NCI-H2081 treated with DMSO at 0.1 percent for 48 hours (cell line): ENCODE measurements around the gene THOC7.
A peak's percentile ranks its signal among the peaks of the same experiment; 100 is the strongest.

Experiments used
- DNase-seq: peaks from one replicate; lab custom pipeline; 2025; lab: John Stamatoyannopoulos, UW

Gene THOC7

DNA sequence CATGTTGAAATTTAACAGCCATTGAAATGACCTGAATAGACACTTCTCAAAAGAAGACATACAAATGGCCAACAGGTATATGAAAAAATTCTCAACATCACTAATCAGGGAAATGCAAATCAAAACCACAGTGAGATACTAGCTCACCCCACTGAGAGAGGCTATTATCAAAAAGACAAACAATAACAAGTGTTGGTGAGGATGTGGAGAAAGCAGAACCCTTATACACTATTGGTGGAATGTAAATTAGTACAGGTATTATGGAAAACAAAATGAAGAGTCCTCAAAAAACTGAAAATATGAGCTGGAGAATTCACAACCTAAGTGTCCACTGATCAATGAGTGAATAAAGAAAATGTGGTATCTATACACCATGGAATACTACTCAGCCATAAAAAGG lies 21.5 kb downstream of the THOC7 start:
- no peak for DNase-seq

DNA sequence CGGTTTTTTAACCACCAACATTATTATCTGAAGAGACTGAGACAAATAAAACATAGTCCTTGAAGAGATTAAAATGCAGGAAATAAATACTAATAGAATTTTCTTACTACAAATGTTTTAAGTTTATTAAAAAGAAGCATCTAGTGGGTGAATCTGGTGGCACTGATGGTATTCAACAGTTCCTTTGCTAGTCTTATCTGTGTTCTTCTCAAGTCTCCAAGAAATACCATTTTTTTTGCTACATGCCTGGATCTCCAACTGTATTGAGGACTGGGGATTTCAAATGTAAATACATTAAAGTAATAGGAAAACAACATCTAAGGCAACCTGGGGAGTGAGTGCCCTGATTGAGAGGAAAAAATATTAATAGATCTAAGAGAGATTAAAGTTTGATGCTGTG lies 21.9 kb downstream of the THOC7 start:
- DNase-seq = no peak

DNA sequence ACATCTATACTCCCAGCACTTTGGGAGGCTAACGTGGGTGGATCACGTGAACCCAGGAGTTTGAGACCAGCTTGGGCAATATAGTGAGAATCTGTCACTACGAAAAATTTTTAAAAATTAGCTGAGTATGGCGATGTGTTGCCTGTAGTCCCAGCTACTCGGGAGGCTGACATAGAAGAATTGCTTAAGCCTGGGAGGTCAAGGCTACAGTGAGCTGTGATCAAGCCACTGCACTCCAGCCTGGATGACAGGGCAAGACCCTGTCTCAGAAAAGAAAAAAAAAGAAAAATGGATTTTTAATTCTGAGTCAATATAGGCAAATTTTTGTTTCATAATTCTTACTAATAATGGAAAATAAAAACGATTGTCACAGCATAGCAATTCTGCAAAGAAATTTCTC lies 31.2 kb downstream of the THOC7 start:
- no peak for DNase-seq

DNA sequence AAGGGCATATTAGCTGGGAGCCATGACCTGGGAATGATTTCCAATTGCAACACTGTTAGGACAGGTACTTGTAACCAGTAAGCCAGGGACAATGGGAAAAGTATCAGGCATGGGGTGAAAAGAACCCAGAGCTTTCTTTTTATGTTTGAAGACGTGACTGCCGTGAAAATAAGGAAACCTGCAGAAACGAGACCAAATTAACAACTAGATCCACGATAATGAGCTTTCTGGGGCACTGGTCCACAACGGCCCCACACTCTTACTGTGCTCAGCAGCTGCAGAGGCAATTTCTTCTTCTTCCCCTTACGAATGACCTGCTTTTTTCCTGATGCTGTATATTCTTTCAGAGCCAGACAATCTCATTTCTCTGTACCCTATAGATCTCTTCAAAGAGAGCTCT lies 33.1 kb downstream of the THOC7 start:
- no peak for DNase-seq

DNA sequence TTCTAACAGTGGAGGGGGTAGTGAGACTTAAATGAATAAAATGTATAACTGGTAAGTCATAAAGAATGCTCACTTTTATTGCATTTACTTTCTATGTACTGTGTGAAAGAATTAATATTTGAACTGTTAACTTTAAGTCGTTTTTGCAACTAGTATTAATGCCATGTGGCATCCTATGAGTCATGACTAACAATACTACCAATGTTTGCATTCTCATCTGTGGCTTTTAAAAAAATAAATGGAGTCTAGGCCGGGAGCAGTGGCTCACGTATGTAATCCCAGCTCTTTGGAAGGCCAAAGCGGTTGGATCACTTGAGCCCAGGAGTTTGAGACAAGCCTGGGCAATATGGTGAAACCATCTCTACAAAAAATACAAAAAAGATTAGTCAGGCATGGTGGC lies 39.3 kb downstream of the THOC7 start:
- no peak for DNase-seq

DNA sequence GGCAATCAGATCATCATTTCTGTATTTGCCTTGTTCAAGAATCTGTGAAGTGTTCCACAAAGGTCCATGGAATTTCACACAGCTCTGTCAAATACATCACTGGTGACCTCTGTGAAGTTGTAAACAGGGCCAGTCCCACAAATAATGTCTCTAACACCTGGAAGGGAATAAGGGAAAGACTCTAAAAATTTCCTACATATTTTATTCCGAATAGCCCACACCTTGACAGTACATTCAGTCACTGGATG lies 44.5 kb downstream of the THOC7 start, which contains the start of gene C3orf49:
TSS of gene C3orf49 (plus strand) at position 149 of the 248 bp plus-strand sequence. CDS start 173 bp downstream, outside the sequence.
- no peak for DNase-seq

DNA sequence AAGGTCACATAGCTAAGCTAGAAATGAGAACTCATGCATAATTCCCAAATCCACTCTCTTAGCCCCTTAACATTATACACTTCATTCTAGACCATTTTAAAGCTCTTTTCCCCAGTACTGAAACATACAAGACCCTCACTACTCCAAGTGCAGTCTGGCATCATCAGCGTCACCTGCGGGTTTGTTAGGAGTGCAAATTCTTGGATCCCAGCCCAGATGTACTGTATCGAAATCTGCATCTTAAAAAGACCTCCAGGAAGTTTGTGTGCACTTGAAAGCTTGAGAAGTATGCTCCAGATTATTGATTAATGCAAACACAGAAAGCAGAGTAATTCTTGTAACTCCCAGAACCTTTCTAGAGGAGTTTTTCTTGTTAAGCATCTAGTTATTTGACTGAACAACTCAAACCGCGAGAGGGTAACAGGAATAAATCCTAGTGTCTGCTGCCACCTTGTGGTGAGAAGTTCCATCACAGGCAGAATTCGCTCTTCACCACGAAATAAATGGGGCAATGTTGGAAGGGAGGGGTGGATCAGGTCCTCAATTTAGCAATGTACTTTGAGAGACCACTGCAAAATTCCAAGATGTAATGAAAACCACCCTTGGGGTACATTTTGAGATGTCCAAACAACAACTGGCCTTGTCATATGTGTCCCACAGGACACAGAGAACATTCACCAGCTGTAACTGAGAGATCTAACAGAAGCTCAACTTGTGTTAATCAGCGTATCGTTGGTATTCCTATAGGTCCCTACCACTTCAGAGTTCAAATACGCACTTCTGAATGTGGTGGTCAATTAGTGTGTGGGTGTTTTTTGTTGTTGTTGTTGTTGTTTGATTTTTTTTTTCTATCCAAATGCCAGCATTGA lies 45.1 kb downstream of the THOC7 start:
- DNase-seq = peak; percentile 5

DNA sequence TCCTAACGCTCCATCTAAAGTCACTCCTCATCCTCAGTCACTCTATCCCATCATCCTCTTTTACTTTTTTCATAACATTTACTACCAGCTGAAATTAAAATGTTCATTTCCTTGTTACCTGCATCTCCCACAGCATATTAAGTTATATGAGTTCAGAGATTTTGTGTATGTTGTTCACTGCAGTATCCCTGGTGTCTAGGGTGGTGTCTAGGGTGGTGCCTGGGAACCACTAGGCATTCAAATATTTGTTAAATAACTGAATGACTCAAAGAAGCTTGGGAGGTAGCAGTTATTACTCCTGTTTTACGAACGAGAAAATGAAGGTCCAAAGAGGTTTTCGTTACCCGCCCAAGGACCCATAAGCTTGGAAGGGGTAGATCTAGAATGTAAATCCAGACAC lies 46.4 kb downstream of the THOC7 start:
- no peak for DNase-seq

DNA sequence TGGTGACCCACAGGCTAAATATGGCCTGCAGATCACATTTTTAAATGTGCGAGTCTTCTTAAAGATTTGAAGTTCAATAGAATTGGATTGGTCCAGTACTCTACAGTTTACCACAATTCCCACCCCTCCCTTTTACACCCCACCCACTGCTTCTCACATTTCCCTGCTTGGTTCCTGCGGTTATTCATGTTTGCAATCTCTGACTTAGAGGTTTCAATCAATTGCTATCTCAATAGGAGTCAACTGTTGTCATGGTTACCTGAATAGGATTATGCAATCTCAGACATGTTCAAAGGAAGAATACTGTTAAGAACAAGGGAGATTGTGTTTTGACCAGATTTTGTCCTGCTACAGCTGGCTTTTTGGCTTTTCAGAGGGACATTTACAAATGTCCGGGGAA lies 49.4 kb downstream of the THOC7 start:
- DNase-seq = no peak

DNA sequence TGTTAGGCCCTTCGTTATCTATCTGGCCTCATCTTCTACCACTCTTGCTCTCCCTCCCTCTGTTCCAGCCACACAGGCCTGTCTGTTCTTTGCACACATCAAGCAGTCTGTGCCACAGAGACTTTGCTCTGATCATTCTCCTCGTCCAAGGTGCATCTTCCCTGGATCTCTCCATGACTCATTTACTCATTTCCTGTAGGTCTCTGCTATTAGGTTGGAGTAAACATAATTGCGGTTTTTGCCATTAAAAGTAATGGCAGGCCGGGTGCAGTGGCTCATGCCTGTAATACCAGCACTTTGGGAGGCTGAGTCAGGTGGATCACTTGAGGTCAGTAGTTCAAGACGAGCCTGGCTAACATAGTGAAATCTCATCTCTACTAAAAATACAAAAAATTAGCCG lies 54.0 kb downstream of the THOC7 start:
- DNase-seq = no peak

DNA sequence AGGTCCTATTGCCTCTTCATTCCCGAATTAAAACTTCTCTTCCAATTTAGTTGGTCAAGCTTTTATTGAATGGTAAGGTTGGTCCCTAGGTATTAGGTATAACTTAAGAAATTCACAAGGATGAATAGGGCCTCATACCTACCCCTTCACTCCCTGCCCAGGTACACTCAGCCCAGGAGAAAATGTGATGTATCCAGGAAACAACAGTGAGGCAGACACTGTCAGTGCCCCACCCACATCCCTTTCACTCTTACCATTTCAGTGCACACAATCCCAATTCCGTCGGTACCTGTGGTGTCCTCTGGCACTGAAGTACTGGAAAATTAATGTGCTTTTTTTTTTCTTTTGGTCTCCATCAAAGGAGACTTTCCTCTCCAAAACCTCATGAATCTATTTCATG lies 55.0 kb downstream of the THOC7 start:
- no peak for DNase-seq

DNA sequence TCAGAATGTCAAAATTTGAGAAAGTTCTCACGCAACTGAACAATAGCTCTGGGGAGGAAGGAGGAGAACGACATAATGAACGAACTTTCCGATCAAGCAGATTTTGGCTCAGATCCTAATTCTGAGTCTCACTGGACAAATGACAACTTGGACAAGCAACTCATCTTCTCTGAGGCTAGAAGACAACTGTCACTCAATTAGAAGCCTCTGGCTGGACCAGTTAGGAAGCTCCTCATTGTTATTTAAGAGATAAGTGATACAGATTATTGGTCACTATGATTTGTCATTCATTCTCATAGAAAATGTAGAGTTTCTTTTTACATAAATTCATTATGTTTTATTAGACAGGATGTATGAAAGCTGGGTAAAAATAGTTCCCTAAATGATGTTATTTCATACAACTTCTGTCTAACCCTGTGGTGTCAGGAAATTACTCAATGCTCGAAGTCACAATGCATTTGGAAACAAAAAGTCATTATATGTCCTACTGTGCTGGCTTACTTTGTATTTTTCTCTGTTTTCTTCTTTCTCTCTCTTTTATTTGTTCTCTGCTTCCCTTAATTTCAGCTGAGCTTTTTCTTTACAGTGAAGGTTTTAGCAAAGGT lies 55.5 kb downstream of the THOC7 start:
- no peak for DNase-seq

DNA sequence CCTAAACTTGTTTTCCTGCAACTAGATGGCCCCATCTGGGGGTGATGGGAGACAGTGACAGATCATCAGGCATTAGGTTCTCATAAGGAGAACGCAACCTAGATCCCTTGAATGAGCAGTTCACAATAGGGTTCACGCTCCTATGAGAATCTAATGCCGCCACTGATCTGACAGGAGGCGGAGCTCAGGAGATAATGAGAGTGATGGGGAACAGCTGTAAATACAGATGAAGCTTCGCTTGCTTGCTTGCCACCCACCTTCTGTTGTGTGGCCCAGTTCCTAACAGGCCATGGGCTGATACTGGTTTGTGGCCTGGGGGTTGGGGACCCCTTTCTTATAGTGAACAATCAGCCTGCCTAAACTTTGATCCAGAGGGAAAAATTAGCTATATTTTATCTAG lies 59.7 kb downstream of the THOC7 start:
- DNase-seq = no peak

DNA sequence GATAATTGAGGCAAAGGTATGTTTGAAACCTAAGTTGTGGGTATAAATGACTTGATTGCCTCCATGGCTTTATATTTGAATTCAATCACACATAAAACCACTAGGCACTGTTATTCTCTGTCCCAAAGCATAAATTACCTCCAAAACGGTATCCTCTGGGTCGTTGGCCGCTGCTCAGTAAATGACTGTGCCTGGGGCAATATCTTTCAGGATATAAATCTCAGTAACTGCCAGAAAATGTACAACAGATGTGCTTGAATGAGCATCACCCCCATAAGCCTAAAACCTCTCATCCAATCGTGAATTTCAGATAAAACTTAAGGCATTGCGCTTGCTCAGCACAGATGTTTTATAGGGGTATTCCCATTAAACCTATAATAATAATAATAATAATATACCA lies 63.5 kb downstream of the THOC7 start:
- DNase-seq = no peak

DNA sequence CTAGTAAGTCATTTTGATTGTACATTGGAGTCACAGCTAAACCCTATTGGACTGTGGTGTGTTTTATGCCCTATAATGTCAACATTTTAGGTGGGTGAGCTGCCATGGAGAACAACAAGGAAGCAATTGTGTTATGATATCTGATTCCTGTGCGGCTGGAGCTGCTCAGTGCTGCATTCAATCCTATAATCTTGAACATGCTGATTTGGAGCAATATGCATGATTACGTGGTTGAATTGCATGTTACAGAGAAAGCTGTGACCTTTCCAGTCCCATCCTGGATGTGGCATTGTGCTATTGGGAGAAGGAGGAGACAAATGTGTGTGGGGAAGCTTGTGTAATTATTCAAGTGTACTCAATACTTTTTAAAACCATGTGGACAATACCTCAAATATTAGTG lies 64.7 kb downstream of the THOC7 start:
- no peak for DNase-seq

DNA sequence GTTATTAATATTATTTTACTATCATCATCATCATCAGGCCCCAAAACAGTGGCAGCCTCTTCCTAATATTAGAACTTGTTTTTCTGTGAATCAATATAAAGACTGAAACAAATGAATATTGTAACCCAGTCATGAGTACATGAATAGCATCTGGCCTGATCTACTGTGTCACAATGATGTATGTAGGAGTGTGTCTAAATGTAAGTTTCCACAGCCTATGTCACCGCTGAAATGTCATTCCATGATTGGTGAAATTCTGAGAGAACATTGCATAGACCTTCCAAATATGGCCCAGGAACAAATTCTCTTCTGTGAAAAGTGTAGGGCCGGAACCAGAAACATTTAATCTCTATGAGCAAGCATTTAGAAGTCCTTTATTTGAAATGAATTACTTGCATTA lies 65.1 kb downstream of the THOC7 start:
- no peak for DNase-seq

DNA sequence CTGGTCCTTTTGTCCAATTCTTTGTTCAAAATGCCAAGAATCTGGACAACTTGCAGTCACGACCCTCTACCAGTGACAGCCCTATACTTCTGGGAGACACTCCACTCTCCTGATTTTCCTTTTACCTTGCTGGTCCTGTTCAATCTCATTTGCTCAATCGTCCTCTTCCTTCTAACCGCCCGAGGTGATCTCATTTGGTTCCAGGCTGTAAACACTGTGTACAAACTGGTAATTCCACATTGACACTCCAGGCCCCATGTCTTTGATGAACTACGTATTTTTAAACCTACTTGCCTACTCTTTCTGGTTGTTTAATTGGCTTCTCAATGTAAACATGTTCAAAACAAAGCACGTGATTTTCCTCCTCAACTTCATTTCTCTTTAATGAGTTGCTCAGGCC lies 68.2 kb downstream of the THOC7 start:
- no peak for DNase-seq

DNA sequence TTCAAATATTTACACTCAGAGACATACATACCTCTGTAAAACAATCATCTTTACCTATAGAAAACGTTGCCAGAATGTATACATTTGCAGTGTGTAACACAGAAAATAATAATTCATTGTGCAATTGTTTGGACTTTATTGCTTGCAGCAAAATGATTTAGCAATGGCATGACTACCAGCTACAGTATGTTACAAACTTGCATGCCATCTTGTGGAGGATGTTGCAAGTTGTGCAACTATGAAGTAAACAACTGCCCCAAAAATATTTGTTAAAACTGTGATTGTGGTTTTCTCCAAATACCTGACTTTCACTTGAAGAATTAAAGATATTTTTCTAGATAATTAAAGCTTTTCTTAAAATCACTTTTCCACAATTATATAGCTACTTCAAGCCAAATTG lies 71.6 kb downstream of the THOC7 start:
- DNase-seq = no peak
